Central memory CD8-positive, alpha-beta T cell (primary cell): ENCODE results near the gene VWA5B2.

Source experiments
- ATAC-seq: fragments of 150-1000 bp; cut with Tn5 transposase; replicated peaks from 2 replicates; pipeline ENCODE4 v1.10.0; 2022; ENCODE audit warnings: mild to moderate bottlenecking, moderate FRiP score, moderate number of reproducible peaks; ENCODE audit not compliant: poor library complexity, severe bottlenecking; ENCODE audit errors: extremely low read depth
- DNase-seq, 2 donors: peaks; one replicate each; pipeline ENCODE4 v3.0.0; 2021; ENCODE audit warnings: low spot score in 2 of 2
- H3K27ac Mint-ChIP-seq: one replicate; pipeline ENCODE4 v1.8.0; 2022; ENCODE audit warnings: low read depth, mild to moderate bottlenecking, moderate library complexity, mixed read lengths
- H3K27me3 Mint-ChIP-seq: one replicate; pipeline ENCODE4 v1.8.0; 2022; ENCODE audit warnings: mixed read lengths
- H3K36me3 Mint-ChIP-seq: one replicate; pipeline ENCODE4 v1.8.0; 2022; ENCODE audit warnings: mild to moderate bottlenecking, moderate library complexity, mixed read lengths; ENCODE audit not compliant: insufficient read depth
- H3K4me1 Mint-ChIP-seq: one replicate; pipeline ENCODE4 v1.8.0; 2022; ENCODE audit warnings: mixed read lengths
- H3K4me3 Mint-ChIP-seq: one replicate; pipeline ENCODE4 v1.8.0; 2022; ENCODE audit warnings: mild to moderate bottlenecking, moderate library complexity, mixed read lengths
- H3K9me3 Mint-ChIP-seq: one replicate; pipeline ENCODE4 v1.8.0; 2022; ENCODE audit warnings: mixed read lengths

Gene VWA5B2

DNA sequence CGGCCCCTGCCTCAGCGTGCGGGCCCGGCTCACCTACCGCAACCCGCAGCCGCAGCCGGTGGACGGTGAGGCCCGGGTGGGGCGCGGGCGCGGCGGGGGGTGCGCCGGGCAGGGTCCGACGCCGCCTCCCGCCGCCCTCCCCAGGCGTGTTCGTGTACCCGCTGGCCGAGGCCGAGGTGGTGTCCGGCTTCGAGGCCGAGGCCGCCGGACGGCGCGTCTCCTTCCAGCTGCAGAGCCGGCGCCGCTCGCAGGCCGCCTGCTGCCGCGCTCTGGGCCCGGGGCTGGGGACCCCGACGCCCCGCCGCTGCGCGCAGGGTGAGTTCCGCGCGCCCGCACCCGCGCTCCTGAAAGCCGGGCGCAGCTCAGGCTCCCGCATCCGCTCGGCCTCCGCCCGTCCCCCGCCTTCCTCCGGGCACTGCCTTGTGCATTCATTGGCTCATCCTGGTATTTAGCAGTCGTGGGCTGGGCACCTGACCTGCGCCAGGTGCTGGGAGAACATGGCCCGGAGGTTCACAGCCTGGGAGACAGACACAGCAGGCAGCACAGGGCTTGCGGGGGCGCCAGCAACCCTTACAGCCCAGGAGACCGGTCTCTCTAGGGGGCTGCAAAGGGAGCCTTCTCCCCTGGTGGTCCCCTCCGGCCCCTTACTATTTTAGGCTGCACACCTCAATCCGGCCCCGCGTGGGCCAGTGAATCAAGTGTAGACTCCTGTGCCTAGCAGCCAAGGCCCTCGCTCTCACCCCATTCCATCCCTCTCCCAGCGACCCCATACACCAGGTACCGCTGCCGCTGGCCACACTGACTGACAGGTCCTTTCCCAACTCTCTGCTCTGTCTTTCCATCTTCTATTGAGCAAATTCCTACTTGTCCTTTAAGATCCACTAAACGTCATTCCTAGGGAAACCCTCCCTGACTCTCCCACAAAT lies 1.5 kb downstream of the VWA5B2 start:
- H3K27ac Mint-ChIP-seq: no peak overlapping the region
- ATAC-seq (no peak), DNase-seq (no peak)
- H3K9me3 Mint-ChIP-seq: no peaks in the 10 kb centered on the region
- no peaks in the 10 kb centered on the region for H3K36me3 Mint-ChIP-seq
- H3K4me1 Mint-ChIP-seq: peaks cover 16% of the 10 kb centered on the region
- peak overlapping the region; percentile 77 for H3K4me3 Mint-ChIP-seq
- H3K27me3 Mint-ChIP-seq: peaks cover 57% of the 10 kb centered on the region

DNA sequence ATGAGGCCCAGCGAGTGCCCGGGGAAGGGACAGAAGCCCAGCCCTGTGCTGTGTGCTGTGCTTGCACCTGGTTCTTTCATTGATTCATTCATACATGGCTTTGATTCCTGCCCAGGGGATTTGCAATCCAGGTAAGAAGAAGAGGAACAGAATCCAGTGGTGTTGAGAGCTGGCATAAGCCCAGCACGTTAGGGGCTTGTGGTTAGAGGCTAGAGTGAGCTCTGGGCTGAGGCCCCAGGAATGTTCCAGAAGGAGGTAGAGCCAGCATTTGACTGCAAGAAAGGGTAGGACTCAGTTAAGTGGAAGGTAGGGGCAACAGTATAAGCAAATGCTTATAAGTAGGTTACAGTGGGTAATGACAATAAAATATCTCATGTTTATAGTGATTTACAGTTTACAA lies 2.3 kb downstream of the VWA5B2 start:
- Mint-ChIP-seq H3K27me3 (peaks cover 48% of the 10 kb centered on the region), H3K27ac (no peak overlapping the region), H3K9me3 (no peaks in the 10 kb centered on the region), H3K4me1 (peaks cover 16% of the 10 kb centered on the region), H3K36me3 (no peaks in the 10 kb centered on the region), H3K4me3 (peak overlapping the region; percentile 69)
- ATAC-seq (no peak), DNase-seq (no peak)

DNA sequence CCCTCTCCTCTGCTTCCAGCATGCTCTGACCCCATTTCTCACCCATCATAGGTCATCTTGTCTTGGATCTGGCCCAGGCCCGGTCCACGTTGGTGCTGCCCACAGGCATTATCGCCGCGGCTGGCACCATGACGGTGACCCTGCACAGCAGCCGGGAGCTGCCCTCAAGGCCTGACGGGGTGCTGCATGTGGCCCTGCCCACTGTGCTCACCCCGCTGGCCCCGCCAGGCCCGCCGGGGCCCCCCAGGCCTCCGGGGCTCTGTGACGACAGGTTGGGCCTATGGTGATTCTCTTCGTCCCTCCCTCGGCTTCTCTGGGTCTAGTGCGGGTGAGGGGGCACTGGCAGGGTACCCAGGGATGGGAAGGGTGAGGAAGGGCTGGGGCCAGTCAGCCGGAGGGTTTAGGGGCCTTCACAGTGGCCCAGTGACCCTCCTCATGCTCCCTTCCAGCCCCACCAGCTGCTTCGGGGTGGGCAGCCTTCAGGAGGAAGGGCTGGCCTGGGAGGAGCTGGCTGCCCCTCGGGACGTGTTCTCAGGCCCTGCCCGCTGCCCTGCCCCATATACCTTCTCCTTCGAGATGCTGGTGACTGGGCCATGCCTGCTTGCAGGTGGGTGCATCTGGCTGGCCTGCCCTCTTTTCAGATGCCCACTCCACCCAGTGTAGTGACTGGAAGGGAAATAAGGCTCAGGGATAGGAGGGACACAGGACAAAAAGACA lies 3.9 kb downstream of the VWA5B2 start:
- Mint-ChIP-seq H3K4me3 (no peak overlapping the region), H3K27me3 (peaks cover 33% of the 10 kb centered on the region), H3K9me3 (no peaks in the 10 kb centered on the region), H3K36me3 (no peaks in the 10 kb centered on the region), H3K27ac (no peak overlapping the region), H3K4me1 (peaks cover 16% of the 10 kb centered on the region)
- ATAC-seq (no peak), DNase-seq (no peak)

DNA sequence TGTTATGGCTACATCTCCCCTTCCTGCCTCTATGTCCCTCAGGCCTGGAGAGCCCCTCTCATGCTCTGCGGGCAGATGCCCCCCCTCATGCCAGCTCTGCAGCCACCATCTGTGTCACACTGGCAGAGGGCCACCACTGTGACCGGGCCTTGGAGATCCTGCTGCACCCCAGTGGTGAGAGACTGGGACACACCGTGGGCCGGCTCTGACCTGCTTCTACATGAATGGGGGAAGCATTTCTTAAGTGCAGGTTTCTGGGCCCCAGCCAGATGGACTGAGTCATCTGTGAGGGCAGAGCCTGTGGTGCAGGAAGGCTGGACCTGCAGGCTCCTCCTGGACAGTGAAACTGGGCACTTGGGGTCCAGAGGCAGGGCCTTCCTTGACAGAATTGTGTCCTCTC lies 4.8 kb downstream of the VWA5B2 start:
- Mint-ChIP-seq H3K4me1 (peaks cover 9% of the 10 kb centered on the region), H3K9me3 (no peaks in the 10 kb centered on the region), H3K27ac (no peak overlapping the region), H3K4me3 (no peak overlapping the region), H3K36me3 (no peaks in the 10 kb centered on the region), H3K27me3 (peaks cover 24% of the 10 kb centered on the region)
- DNase-seq (no peak), ATAC-seq (no peak)

DNA sequence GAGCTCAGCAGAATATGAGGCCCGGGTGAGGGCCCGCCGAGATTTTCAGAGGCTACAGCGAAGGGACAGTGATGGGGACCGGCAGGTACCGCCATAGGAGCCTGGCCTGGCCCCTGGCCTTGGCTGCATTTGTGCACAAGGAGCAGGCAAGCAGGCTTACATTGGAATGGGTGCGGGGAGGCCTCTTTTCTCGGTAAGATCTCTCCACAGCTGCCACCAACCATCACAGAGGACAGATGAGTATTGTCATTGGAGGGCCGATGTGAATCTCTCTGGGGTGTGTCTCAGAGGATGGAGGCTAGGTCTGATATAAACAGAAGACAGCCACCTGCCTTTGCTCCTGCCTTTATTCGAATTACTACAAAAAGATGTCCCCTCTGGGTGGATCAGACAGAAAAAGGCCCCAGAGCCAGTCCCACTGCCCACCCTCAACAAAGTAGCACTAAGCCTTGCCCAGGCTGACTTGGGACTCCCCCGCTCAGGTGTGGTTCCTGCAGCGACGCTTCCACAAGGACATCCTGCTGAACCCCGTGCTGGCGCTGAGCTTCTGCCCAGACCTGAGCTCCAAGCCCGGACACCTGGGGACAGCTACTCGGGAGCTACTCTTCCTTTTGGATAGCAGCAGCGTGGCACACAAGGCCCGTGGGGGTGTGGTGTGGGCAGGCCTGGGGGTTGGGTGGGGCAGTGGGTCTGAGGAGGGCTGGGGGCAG lies 5.4 kb downstream of the VWA5B2 start:
- H3K4me1 Mint-ChIP-seq: peaks cover 9% of the 10 kb centered on the region
- H3K4me3 Mint-ChIP-seq: no peak overlapping the region
- peaks cover 24% of the 10 kb centered on the region for H3K27me3 Mint-ChIP-seq
- H3K36me3 Mint-ChIP-seq: no peaks in the 10 kb centered on the region
- no peak overlapping the region for H3K27ac Mint-ChIP-seq
- ATAC-seq (no peak), DNase-seq (no peak)
- H3K9me3 Mint-ChIP-seq: no peaks in the 10 kb centered on the region

DNA sequence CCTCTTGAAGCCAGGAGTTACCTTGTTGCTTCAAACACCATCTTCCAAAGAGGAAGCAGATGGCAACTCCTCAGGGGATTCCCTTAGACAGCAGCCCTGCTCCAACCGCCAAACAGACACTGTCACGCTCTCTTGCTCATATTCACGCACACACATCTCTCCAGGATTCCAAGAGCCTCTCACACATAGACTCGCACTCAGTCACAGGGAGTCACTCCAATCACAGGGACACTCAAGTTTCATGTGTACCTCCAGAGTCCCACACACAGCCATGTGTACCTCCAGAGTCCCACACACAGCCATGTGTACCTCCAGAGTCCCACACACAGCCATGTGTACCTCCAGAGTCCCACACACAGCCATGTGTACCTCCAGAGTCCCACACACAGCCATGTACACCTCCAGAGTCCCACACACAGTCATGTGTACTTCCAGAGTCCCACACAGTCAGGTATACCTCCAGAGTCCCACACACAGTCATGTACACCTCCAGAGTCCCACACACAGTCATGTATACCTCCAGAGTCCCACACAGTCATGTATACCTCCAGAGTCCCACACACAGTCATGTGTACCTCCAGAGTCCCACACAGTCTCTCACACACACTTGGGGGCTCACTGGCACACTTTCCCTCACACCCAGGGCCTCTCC lies 6.1 kb downstream of the VWA5B2 start:
- Mint-ChIP-seq H3K27me3 (peaks cover 24% of the 10 kb centered on the region), H3K9me3 (no peaks in the 10 kb centered on the region), H3K4me3 (no peak overlapping the region), H3K4me1 (peaks cover 9% of the 10 kb centered on the region), H3K36me3 (peaks cover 1% of the 10 kb centered on the region), H3K27ac (no peak overlapping the region)
- ATAC-seq (no peak), DNase-seq (no peak)

DNA sequence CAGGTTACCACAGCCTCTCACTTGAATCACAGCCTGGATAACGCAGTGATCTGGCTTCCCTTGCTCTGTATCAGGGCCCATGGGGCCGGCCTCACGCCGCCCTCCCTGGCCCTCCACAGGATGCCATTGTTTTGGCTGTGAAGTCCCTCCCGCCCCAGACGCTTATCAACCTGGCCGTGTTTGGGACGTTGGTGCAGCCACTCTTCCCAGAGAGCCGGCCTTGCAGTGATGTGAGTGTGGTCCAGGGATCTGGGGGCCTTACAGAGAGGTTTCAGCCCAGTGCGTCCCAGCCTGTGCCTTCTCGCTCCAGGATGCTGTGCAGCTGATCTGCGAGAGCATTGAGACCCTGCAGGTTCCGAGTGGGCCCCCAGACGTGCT lies 6.6 kb downstream of the VWA5B2 start:
- peaks cover 2% of the 10 kb centered on the region for H3K36me3 Mint-ChIP-seq
- H3K9me3 Mint-ChIP-seq: no peaks in the 10 kb centered on the region
- H3K27ac Mint-ChIP-seq: no peak overlapping the region
- H3K4me1 Mint-ChIP-seq: peaks cover 6% of the 10 kb centered on the region
- peaks cover 20% of the 10 kb centered on the region for H3K27me3 Mint-ChIP-seq
- ATAC-seq (no peak), DNase-seq (no peak)
- no peak overlapping the region for H3K4me3 Mint-ChIP-seq

DNA sequence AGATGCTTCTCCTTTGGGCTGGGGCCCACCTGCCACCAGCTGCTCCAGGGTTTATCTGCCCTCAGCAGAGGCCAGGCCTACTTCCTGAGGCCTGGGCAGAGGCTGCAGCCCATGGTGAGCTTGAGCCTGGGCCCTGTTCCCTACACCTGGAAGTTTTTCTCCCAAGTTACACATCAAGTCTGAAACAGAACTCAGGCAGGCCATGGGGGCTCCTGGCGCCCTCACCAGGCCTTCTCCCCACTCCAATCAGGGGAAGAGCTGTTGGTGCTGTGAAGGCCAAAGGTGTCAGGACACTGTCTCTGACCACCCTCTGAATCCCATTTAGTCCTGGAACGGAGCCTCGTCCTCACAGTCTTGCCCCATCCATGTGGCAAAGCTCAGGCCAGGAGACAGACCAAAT lies 7.3 kb downstream of the VWA5B2 start:
- Mint-ChIP-seq H3K27ac (no peak overlapping the region), H3K4me3 (no peak overlapping the region), H3K27me3 (peaks cover 13% of the 10 kb centered on the region), H3K4me1 (no peaks in the 10 kb centered on the region), H3K36me3 (peaks cover 2% of the 10 kb centered on the region), H3K9me3 (no peaks in the 10 kb centered on the region)
- DNase-seq: no peak
- ATAC-seq: no peak

DNA sequence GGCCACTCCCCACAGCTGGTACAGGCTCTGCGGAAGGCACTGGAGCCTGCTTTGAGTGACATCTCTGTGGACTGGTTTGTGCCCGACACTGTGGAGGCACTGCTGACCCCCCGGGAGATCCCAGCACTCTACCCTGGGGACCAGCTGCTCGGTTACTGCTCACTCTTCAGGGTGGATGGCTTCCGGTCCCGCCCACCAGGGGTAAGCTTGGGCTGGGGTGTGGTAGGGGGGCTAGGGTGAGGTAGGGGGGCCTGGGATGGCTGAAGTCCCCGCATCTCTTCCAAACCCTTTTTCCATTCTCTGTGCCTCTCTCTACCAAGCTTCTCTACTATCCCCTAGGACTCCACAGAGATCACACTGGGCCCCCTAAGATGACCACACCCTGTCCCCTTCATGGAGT lies 7.8 kb downstream of the VWA5B2 start:
- Mint-ChIP-seq H3K27me3 (peaks cover 8% of the 10 kb centered on the region), H3K4me3 (no peak overlapping the region), H3K27ac (no peak overlapping the region), H3K9me3 (no peaks in the 10 kb centered on the region), H3K36me3 (peaks cover 3% of the 10 kb centered on the region), H3K4me1 (no peaks in the 10 kb centered on the region)
- ATAC-seq: no peak
- no peak for DNase-seq

DNA sequence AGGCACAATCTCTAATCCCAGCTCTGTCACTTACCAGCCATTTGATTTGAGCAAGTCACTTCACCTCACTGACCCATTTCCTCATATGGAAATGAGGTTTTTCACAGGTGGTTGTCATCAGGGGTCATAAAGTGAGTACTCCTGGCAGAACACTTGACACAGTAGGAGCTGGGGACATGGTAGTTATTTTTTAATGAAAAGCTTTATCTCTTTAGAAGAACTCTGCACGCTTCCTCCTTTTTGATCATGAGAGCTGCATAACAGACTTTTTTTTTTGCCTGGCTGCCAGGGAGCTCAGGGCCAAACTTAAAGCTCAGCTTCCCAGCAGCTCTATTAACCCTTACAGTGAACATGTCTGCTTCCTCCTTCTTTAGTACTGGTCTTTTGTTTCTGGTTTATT lies 8.4 kb downstream of the VWA5B2 start:
- DNase-seq: no peak
- Mint-ChIP-seq H3K27ac (no peak overlapping the region), H3K9me3 (no peaks in the 10 kb centered on the region), H3K27me3 (peaks cover 2% of the 10 kb centered on the region), H3K36me3 (peaks cover 4% of the 10 kb centered on the region), H3K4me3 (no peak overlapping the region), H3K4me1 (no peaks in the 10 kb centered on the region)
- no peak for ATAC-seq

DNA sequence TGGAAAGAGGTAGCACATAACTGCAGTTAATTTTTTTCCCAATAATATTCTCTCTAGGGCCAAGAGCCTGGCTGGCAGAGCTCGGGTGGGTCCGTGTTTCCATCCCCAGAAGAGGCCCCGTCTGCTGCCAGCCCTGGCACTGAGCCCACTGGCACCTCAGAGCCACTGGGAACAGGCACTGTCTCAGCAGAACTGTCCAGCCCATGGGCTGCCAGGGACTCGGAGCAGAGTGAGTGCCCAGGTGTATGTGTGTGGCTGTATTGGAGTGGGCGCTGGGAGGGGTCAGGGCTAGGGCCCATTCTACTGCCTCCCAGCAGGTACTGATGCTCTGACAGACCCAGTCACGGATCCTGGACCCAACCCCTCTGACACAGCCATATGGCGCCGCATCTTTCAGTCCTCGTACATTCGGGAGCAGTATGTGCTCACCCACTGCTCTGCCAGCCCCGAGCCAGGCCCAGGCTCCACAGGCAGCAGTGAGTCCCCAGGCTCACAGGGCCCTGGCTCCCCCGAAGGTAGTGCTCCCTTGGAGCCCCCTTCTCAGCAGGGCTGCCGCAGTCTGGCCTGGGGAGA lies 8.9 kb downstream of the VWA5B2 start:
- Mint-ChIP-seq H3K27ac (no peak overlapping the region), H3K4me3 (no peak overlapping the region), H3K4me1 (no peaks in the 10 kb centered on the region), H3K27me3 (no peaks in the 10 kb centered on the region), H3K36me3 (peaks cover 4% of the 10 kb centered on the region), H3K9me3 (no peaks in the 10 kb centered on the region)
- ATAC-seq: no peak
- DNase-seq: no peak

DNA sequence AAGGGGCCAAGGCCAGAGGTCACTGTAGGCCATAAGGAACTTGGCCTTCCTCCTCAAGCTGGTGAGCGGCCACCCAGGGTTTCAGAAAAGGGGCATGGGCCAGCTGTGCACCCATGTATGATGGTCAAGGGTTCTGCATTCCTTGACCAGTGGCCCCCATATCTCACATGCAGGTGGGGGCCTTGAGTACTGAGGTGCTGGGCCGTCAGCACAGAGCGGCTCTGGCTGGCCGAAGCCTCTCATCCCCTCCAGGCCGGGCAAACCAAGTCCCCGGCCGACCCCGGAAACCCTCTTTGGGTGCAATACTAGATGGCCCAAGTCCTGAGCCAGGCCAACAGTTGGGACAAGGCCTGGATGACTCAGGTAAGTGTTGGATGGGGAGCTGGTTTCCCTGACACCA lies 9.8 kb downstream of the VWA5B2 start:
- no peak for DNase-seq
- H3K27me3 Mint-ChIP-seq: no peaks in the 10 kb centered on the region
- H3K4me1 Mint-ChIP-seq: no peaks in the 10 kb centered on the region
- H3K9me3 Mint-ChIP-seq: no peaks in the 10 kb centered on the region
- no peak for ATAC-seq
- no peak overlapping the region for H3K27ac Mint-ChIP-seq
- peaks cover 8% of the 10 kb centered on the region for H3K36me3 Mint-ChIP-seq
- no peak overlapping the region for H3K4me3 Mint-ChIP-seq
